Ovary (tissue), 3 donors: Measurements from ENCODE around the gene GRB2.

Experiments used
- CTCF ChIP-seq, 3 donors: fragments of 450-650 bp in 2 of 3; fragments of 200-600 bp in 1 of 3; IDR thresholded peaks; one replicate each; pipeline versions ENCODE4 v1.5.1 to v1.8.0; 2016 to 2022; ENCODE audit warnings: antibody characterized with exemption in 3 of 3, mild to moderate bottlenecking in 1 of 3
- POLR2A ChIP-seq: fragments of 450-650 bp; IDR thresholded peaks from one replicate; pipeline ENCODE4 v1.6.1; 2017; ENCODE audit warnings: antibody characterized with exemption, mild to moderate bottlenecking, moderate library complexity
- donor health status: DM: no; HTN: no; CAD: no.

- TF ChIP-seq CTCF (IDR thresholded peaks at IDR 0.05) (no peak), POLR2A (no peak)
Observed at GRCh38 chr17:75270218-75270965, 135.1 kb downstream of the GRB2 start.
